Activated naive CD8-positive, alpha-beta T cell treated with anti-CD3 and anti-CD28 coated beads, Interleukin-2, amount 50 U/mL, for 16 hours (primary cell): ENCODE measurements around the gene SLC6A8.
A peak's percentile ranks its signal among the peaks of the same experiment; 100 is the strongest.
"Not testable (repeated sequence)": the region's sequence is repeated elsewhere in the genome, so short reads cannot be mapped to it uniquely, and the experiment has no call there.

Experiments
- DNase-seq: peaks from one replicate; pipeline ENCODE4 v3.0.0-alpha.2; 2020; ENCODE audit warnings: low read depth, low spot score

SLC6A8 gene

GRCh38 chrX:153706799-153707198, 19.1 kb downstream of the SLC6A8 start:
- DNase-seq, result no peak

- no peak for DNase-seq
Measured at GRCh38 chrX:153707406-153707805, 19.7 kb downstream of the SLC6A8 start.

GRCh38 chrX:153708415-153708814, 20.7 kb downstream of the SLC6A8 start:
- DNase-seq, result no peak

DNA sequence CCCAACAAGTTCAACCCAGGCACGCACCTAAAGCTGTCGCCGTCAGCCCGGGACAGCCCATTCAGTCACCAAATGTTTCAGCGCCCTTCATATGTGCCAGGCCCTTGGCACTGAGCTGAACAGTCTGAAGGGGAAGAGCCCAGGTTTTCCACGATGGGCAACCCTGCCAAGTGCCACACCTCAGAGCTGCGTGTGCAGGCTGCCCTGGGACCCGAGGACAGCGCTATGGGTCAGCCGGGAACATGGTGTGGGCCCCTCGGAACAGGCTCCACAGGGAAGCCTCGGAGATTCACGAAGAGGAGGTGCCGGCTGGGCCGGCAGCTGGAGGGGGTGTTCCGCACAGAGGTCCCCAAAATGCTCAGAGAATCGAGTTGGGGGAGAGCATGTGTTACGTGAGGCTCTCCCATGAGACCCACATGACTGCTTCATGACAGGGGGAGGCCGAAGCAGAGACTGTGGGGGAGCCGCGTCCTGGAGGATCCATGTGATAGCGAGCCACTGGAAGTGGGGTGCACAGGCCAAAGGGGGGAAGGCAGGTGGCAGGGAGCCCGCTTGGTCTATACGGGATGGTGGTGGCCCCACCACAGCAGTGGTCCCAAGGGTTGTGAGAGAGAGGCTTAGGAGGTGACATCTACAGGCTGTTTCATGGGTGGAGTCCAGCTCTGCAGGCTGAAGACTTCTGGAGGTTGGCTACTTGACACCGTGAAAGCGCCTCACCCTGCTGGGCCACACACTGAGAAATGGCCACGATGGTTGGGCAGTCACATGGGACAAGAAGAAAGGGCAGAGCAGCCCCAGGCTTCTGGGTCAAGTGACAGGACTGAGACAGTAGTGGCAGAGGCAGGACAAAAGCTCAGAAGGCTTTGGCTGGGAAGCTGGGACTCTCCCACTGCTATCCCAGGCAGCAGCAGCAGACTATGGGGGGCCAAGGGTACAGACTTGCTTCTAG, 22.3 kb downstream of the SLC6A8 start:
- no peak for DNase-seq

DNA sequence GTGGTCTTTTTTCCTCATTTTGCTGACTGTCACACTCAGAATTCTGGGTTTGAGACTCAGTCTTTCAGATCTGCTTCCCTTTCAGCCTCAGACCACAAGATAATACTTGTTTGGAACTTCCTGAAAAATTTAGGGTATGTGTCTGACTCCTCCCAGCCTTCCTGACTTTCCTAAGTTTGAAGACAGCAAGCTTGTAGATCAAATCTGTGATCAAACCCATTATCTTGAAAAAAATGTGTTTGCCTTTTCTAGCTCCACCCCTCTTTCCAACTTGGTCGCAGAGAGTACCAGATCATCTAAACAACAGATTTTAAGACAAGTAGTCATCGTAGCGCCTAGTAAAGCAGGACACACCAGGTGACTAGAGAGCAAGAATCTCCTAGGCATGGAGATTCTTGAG, 26.5 kb downstream of the SLC6A8 start:
- DNase-seq, result no peak

DNA sequence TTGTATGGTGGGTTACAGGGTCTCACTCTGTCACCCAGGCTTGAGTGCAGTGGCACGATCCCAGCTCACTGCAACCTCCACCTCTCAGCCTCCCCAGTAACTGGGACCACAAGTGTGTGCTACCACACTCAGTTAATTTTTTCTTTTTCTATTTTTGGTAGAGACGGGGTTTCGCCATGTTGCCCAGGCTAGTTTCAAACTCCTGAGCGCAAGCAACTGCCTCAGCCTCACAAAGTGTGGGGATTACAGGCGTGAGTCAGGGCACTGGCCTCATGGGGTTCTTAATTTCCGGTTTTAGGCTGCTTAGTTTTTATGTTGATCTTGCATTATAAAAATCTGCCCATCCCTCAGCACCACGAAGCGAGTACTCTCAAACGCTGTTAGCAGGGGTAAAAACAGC, 29.7 kb downstream of the SLC6A8 start:
- DNase-seq, result no peak

GRCh38 chrX:153719238-153719637, 31.5 kb downstream of the SLC6A8 start:
- DNase-seq, result no peak

DNA sequence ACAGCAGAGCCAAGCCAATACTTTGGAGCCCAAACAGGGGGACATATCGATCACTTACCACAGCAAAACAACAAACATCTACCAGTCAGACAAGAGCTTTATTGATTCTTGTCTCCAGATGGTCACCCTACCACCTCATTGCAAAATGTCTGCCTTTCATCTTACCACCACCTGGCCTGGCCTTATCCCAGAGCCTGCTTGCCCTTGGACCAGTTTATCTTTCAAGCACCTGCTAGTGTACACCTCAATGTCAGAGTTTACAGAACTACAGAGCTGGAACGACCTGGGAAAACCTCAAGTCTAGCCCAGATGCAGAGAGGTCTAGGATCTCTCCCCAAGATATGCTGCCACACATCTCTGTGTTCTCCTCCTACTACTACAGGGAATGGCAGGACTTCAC, 32.0 kb downstream of the SLC6A8 start:
- DNase-seq, result no peak

- DNase-seq, result no peak
Measured at GRCh38 chrX:153722704-153723350, 35.1 kb downstream of the SLC6A8 start.

DNA sequence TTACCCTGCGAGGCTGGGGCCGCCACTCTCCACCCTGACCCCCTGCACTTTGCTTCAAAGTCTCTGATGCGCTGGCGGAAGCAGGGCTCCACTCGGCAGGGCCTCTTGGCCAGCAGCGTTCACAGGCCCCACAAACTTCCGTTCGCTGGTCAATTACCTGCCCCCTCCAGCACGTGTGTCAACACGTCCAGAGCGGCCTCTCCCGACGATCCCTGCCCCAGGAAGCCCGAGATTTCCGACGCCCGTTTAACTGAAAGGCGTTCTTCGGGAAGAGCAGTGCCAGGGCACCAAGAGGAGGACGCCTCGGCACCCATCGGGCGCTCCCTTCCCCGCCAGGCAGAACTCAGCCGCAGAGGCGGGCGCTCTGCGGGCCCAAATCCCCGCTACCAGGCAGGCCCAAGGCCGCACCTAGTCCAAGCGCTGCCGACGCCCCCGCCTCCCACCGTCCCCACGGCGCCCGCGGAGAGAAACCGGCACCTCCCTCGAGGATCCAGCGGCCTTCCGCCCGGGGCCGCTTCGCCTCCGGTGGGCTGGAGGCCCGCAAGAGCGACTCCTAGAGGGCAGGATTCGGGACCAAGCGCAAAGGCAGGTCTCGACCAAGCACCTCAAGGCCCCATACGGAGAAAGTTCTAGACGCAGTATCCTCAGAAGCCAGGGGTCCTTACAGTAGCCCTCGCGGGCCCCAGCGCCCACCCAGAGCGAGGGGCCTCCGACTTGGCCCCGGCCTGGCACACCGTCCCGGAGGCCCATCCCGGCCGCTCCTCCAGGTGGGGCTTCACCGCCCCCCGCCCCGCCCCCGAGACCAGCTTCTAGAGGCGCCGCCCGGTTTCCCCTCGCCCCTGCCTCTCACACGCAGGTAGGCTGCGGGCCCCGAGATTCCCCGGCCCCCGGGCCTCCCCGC, 35.9 kb downstream of the SLC6A8 start:
- DNase-seq, result no peak

GRCh38 chrX:153724252-153725038, 36.7 kb downstream of the SLC6A8 start, which contains the start of the genes ABCD1 and BCAP31:
Gene ABCD1, plus strand, starts transcription at chrX:153724856. Its CDS starts 411 bp downstream, at chrX:153725267.
Gene BCAP31, minus strand, starts transcription at chrX:153724387. Its CDS starts 1,143 bp downstream, at chrX:153723244.
- DNase-seq, result peak; percentile 65

DNA sequence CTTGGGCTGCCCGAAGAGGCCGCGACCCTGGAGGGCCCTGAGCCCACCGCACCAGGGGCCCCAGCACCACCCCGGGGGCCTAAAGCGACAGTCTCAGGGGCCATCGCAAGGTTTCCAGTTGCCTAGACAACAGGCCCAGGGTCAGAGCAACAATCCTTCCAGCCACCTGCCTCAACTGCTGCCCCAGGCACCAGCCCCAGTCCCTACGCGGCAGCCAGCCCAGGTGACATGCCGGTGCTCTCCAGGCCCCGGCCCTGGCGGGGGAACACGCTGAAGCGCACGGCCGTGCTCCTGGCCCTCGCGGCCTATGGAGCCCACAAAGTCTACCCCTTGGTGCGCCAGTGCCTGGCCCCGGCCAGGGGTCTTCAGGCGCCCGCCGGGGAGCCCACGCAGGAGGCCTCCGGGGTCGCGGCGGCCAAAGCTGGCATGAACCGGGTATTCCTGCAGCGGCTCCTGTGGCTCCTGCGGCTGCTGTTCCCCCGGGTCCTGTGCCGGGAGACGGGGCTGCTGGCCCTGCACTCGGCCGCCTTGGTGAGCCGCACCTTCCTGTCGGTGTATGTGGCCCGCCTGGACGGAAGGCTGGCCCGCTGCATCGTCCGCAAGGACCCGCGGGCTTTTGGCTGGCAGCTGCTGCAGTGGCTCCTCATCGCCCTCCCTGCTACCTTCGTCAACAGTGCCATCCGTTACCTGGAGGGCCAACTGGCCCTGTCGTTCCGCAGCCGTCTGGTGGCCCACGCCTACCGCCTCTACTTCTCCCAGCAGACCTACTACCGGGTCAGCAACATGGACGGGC, 37.5 kb downstream of the SLC6A8 start:
- no peak for DNase-seq

DNA sequence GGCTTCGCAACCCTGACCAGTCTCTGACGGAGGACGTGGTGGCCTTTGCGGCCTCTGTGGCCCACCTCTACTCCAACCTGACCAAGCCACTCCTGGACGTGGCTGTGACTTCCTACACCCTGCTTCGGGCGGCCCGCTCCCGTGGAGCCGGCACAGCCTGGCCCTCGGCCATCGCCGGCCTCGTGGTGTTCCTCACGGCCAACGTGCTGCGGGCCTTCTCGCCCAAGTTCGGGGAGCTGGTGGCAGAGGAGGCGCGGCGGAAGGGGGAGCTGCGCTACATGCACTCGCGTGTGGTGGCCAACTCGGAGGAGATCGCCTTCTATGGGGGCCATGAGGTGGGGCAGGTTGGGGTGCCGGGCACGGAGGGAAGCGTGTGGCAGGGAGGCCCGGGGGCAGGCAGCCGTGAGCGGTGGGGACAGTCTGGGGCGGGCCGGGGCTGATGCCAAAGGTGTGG, 38.1 kb downstream of the SLC6A8 start:
- DNase-seq, result no peak

DNA sequence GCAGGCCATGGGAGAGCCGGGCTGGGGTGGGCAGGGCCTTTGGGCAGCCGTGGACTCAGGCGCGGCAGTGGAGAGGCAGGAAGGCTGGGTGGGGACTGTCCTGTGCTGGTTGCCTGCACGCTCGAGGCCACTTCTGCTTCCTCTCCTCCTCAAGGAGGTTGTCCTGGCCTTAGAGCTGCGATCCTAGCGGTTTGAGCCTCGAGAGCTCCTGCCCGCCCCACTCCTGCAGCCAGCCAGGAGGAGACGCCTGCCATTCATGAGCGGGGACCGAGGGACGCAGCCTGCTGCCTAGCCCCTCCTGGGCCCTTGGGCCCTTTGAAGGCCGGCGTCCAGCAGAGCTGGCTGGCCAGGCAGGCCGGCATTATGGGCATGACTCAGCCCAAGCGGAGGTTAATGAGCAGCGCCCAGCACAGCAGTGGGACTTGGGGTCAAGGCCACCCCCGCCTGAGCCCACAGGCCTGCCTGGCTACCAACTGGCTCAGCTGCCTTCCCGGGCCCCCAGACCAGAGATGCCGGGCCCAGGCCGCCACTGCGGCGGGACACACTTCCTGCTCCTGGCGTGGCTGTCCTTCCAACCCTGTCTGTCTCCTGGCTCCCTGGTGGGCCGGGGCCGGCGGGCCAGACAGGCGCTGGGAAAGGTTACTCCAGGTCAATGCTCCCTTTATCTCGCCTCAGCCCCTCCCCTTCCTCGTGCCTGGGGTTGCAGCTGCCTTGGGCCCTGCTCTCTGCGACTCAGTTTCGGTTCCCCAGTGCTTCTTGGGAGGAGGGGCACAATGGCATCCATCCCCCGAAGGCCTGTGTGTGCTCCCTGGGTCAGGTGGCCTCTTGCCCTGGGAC, 38.8 kb downstream of the SLC6A8 start:
- DNase-seq, result no peak

DNA sequence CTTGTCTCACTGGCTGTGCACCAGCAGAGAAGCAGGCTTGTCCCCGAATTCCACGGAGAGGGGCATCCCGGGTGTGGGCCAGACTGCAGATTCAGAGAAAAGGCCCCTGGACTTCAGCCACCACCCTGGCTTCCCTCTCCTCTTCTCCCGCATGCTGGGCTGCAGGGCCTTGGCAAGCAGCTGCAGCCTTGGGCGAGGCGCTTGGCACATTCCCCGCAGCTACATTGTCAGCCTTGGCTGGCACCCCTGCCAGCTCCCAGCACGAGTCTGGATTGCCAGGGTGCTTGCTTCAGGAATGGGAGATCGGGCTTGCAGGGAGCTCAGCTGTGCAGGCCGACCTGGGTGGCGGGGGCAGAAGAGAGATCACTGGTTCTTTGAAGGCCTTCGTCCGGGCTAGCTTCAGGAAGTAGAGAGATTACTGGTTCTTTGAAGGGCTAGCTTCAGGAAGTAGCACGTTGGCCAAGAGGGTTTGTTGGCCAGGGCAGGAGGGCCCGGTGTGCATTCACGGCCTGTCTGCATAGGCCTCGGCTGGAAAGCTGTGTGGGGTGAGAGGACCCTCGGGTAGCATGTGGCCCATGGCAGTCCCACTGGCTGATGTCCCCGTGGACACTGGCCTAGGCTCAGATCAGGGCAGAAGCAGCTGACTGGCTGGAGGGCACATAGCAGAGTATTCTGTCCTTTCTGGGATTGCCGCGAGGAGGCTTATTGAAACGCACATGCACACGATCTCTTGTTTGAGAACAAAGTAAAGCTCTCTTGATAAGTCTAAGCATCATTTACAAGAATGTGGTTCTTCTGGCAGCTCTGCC, 39.6 kb downstream of the SLC6A8 start:
- no peak for DNase-seq

- DNase-seq, result no peak
Measured at GRCh38 chrX:153728095-153728494, 40.4 kb downstream of the SLC6A8 start.

- no peak for DNase-seq
Measured at GRCh38 chrX:153728951-153729631, 41.4 kb downstream of the SLC6A8 start.

- not testable (repeated sequence) for DNase-seq
Measured at GRCh38 chrX:153730115-153730514, 42.4 kb downstream of the SLC6A8 start.
